Fibroblast of skin of right biceps (primary cell): ENCODE data around the gene PHLDB3.
"Not testable (repeated sequence)": the region's sequence is repeated elsewhere in the genome, so short reads cannot be mapped to it uniquely, and the experiment has no call there.

Source experiments
- DNase-seq: peaks from one replicate; pipeline ENCODE4 v3.0.0-alpha.2; 2013

Gene PHLDB3

GRCh38 chr19:43466793-43467192, 37.8 kb downstream of the PHLDB3 start:
- no peak for DNase-seq

GRCh38 chr19:43465468-43466120, 39.0 kb downstream of the PHLDB3 start, which contains the start of gene LYPD3:
Gene LYPD3 (minus strand): TSS chr19:43465608. CDS start chr19:43465571, 37 bp downstream.
- peak; percentile 20 for DNase-seq

GRCh38 chr19:43464134-43464775, 40.3 kb downstream of the PHLDB3 start:
- DNase-seq = no peak

GRCh38 chr19:43463381-43464133, 41.0 kb downstream of the PHLDB3 start:
- peak; percentile 91 for DNase-seq

- no peak for DNase-seq
Observed at GRCh38 chr19:43462785-43463380, 41.7 kb downstream of the PHLDB3 start.

- no peak for DNase-seq
Observed at GRCh38 chr19:43462383-43462782, 42.2 kb downstream of the PHLDB3 start.

- no peak for DNase-seq
Observed at GRCh38 chr19:43461303-43461702, 43.2 kb downstream of the PHLDB3 start.

GRCh38 chr19:43460362-43461016, 44.1 kb downstream of the PHLDB3 start:
- DNase-seq = no peak

- no peak for DNase-seq
Observed at GRCh38 chr19:43457809-43458208, 46.7 kb downstream of the PHLDB3 start.

GRCh38 chr19:43455321-43456113, 49.0 kb downstream of the PHLDB3 start:
- no peak for DNase-seq

GRCh38 chr19:43454031-43454430, 50.5 kb downstream of the PHLDB3 start:
- DNase-seq = no peak

- DNase-seq = no peak
Observed at GRCh38 chr19:43452582-43452981, 52.0 kb downstream of the PHLDB3 start.

- DNase-seq = peak; percentile 43
Observed at GRCh38 chr19:43450545-43450997, 54.0 kb downstream of the PHLDB3 start.

- no peak for DNase-seq
Observed at GRCh38 chr19:43447655-43448054, 56.9 kb downstream of the PHLDB3 start.

GRCh38 chr19:43446746-43447489, 57.6 kb downstream of the PHLDB3 start:
- DNase-seq = peak; percentile 64

- no peak for DNase-seq
Observed at GRCh38 chr19:43445426-43445825, 59.1 kb downstream of the PHLDB3 start.

GRCh38 chr19:43444531-43445287, 59.8 kb downstream of the PHLDB3 start:
- no peak for DNase-seq

- not testable (repeated sequence) for DNase-seq
Observed at GRCh38 chr19:43444091-43444490, 60.5 kb downstream of the PHLDB3 start.

GRCh38 chr19:43441716-43442115, 62.8 kb downstream of the PHLDB3 start:
- DNase-seq = no peak

GRCh38 chr19:43439709-43440063, 64.9 kb downstream of the PHLDB3 start:
- DNase-seq = no peak
